CD8-positive, alpha-beta memory T cell (primary cell): ENCODE results near the gene TPRG1. TPM values are rescaled to one million over a fixed set of nuclear protein-coding genes. Genes with fewer than 3 reads are reported as not detected.

ENCODE experiments used
- CTCF ChIA-PET: fragments of 350-600 bp; sonication (Branson Sonifier 250); formaldehyde crosslinking; loops from one replicate; lab custom pipeline; 2021; ENCODE audit warnings: antibody characterized with exemption; lab: Charles Lee
- POLR2A ChIA-PET: fragments of 350-600 bp; sonication (Branson Sonifier 250); formaldehyde crosslinking; loops from one replicate; lab custom pipeline; 2021; ENCODE audit warnings: antibody characterized with exemption; lab: Charles Lee
- DNase-seq, 5 donors: peaks; one replicate each; pipeline versions ENCODE4 v3.0.0 to v3.0.0-alpha.2; 2020 to 2022; ENCODE audit warnings: mixed read lengths in 1 of 5
- H3K27ac ChIP-seq: one replicate; pipeline ENCODE4 v1.7.0; 2013; ENCODE audit warnings: low read depth, mild to moderate bottlenecking, low read length, moderate library complexity
- H3K27me3 ChIP-seq: 2 replicates; pipeline ENCODE4 v1.7.0; 2013; ENCODE audit warnings: low read length, mild to moderate bottlenecking; ENCODE audit not compliant: insufficient read depth, poor library complexity, severe bottlenecking
- H3K36me3 ChIP-seq: 2 replicates; pipeline ENCODE4 v1.7.0; 2013; ENCODE audit warnings: mild to moderate bottlenecking, low read length, moderate library complexity; ENCODE audit not compliant: insufficient read depth
- H3K4me1 ChIP-seq: 2 replicates; pipeline ENCODE4 v1.7.0; 2013; ENCODE audit warnings: mild to moderate bottlenecking, low read length, moderate library complexity; ENCODE audit not compliant: insufficient read depth
- H3K4me3 ChIP-seq: 2 replicates; pipeline ENCODE4 v1.7.0; 2013; ENCODE audit warnings: mild to moderate bottlenecking, low read length
- H3K9me3 ChIP-seq: 2 replicates; pipeline ENCODE4 v1.7.0; 2013; ENCODE audit warnings: mild to moderate bottlenecking, low read length
- H3K27ac Mint-ChIP-seq, 8 donors: one replicate each; pipeline ENCODE4 v1.8.0; 2020 to 2021; ENCODE audit warnings: mixed read lengths in 8 of 8, mild to moderate bottlenecking in 6 of 8, inconsistent platforms in 3 of 8, moderate library complexity in 3 of 8
- H3K27me3 Mint-ChIP-seq, 2 donors: one replicate each; pipeline ENCODE4 v1.8.0; 2020 to 2021; ENCODE audit warnings: mixed read lengths in 2 of 2, mild to moderate bottlenecking in 1 of 2, moderate library complexity in 1 of 2
- H3K36me3 Mint-ChIP-seq, 3 donors: one replicate each; pipeline ENCODE4 v1.8.0; 2020 to 2021; ENCODE audit warnings: mixed read lengths in 3 of 3, inconsistent platforms in 1 of 3, mild to moderate bottlenecking in 1 of 3
- H3K4me1 Mint-ChIP-seq, 3 donors: one replicate each; pipeline ENCODE4 v1.8.0; 2020 to 2021; ENCODE audit warnings: mixed read lengths in 3 of 3, inconsistent platforms in 1 of 3, mild to moderate bottlenecking in 1 of 3
- H3K4me3 Mint-ChIP-seq, 7 donors: one replicate each; pipeline ENCODE4 v1.8.0; 2020 to 2021; ENCODE audit warnings: mixed read lengths in 7 of 7, mild to moderate bottlenecking in 6 of 7, moderate library complexity in 4 of 7, inconsistent platforms in 2 of 7
- H3K9me3 Mint-ChIP-seq, 5 donors: one replicate each; pipeline ENCODE4 v1.8.0; 2020 to 2022; ENCODE audit warnings: mixed read lengths in 5 of 5, mild to moderate bottlenecking in 3 of 5, moderate library complexity in 2 of 5, inconsistent platforms in 1 of 5
- polyA plus RNA-seq: library from polyadenylated mRNA; unstranded; fragments of 300-500 nt; fragmentation: Illumina TruSeq; gene quantifications from one replicate; pipeline ENCODE4 v1.2.3, GENCODE V29; 2021
- total RNA-seq, 2 experiments: library from RNA; stranded (reverse); gene quantifications; one replicate each; pipeline ENCODE4 v1.2.3, GENCODE V29; 2021

The TPRG1 gene
- total and polyA plus RNA-seq, 3 experiments from 2014 or later = 28.6 to 30.5 (median 29.6) TPM

DNA sequence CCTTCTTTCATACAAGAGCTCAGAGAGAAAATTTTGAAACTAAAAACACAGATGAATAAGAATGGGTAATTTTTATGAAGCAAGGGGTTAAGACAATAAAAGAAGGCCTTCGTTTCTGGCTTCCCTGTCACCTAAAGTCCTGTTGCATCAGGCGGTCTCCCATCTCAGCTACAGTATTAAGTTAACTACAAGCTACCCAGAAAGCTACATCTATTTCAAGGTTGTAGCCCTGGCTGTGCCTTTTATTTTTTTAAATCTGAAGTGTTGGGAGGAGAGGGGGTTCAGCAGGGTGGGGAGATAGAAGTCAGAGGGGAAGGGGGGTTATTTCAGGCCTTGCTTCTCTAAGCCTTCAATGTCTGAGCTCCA is 183.3 kb downstream of the TPRG1 start:
- H3K9me3 ChIP-seq = no peaks in the 10 kb centered on the region
- DNase-seq = no peak
- H3K36me3 ChIP-seq = no peaks in the 10 kb centered on the region
- H3K27me3 ChIP-seq = no peaks in the 10 kb centered on the region
- POLR2A ChIA-PET = no interaction called here
- no peaks in the 10 kb centered on the region for H3K9me3 Mint-ChIP-seq
- no peak overlapping the region for H3K27ac ChIP-seq
- H3K4me1 ChIP-seq = peaks cover 24% of the 10 kb centered on the region
- H3K4me1 Mint-ChIP-seq = peaks cover 14 to 38% (median 33%) of the 10 kb centered on the region in 3 donors
- H3K36me3 Mint-ChIP-seq = peaks cover 0 to 3% (median 1%) of the 10 kb centered on the region in 3 donors
- H3K4me3 ChIP-seq = no peak overlapping the region
- no peak overlapping the region for H3K4me3 Mint-ChIP-seq
- H3K27me3 Mint-ChIP-seq = no peaks in the 10 kb centered on the region
- CTCF ChIA-PET = interaction anchor here (0.6 to 1.4 kb wide), 3 partner anchors 15 to 607 kb away, joined by 3 read pairs; no protein-coding TSS in a partner anchor
- peak overlapping the region in 7 of 8 donors; percentile 5 to 88 (median 37) for H3K27ac Mint-ChIP-seq

DNA sequence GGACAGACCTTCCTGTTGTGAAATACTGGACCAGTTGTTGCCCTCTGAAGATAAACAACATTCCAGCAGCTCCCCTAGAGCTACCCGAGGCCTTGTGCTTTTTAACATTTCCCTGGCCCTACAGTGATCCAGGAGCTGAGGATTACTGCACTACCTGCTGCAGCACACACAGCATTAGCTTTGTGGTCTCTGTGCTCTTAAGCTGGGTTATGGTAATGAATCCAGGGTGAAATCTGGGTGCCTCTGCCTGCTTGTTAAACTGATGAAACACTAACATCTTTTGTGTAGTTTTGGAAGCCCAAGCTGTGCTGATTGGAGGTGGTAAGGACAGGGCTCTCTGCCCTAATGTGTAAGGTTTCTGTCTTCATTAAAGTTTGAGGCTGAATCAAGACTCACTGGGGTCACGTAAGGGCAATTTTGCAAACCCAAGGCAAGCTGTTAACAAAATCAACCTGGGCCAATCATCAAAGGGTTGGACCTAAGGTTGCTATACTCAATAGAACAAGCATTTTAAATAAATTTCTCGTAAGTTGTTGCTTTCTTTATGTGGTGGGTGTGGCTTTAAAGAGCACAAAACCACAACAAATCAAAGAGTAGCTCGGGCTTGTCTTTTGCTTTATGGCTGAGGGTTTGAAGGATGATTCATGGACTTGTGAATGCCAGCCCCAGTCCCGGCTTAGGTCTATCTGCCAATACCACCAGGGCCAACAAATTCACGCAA is 183.9 kb downstream of the TPRG1 start:
- ChIA-PET CTCF (interaction anchor here (0.6 to 1.4 kb wide), 5 partner anchors 9 to 606 kb away, joined by 3 read pairs; no protein-coding TSS in a partner anchor), POLR2A (interaction anchor here (0.5 to 1.2 kb wide), 5 partner anchors 24 to 1613 kb away, joined by 3 to 5 read pairs (median 3); no protein-coding TSS in a partner anchor)
- H3K36me3 Mint-ChIP-seq = peaks cover 0 to 4% (median 1%) of the 10 kb centered on the region in 3 donors
- no peak overlapping the region for H3K4me3 ChIP-seq
- peak overlapping the region in 6 of 7 donors; percentile 46 to 64 (median 59) for H3K4me3 Mint-ChIP-seq
- H3K27me3 Mint-ChIP-seq = no peaks in the 10 kb centered on the region
- H3K27ac ChIP-seq = no peak overlapping the region
- H3K36me3 ChIP-seq = no peaks in the 10 kb centered on the region
- H3K4me1 Mint-ChIP-seq = peaks cover 14 to 38% (median 33%) of the 10 kb centered on the region in 3 donors
- no peaks in the 10 kb centered on the region for H3K9me3 Mint-ChIP-seq
- no peaks in the 10 kb centered on the region for H3K27me3 ChIP-seq
- no peaks in the 10 kb centered on the region for H3K9me3 ChIP-seq
- H3K27ac Mint-ChIP-seq = peak overlapping the region; percentile 5 to 95 (median 81)
- H3K4me1 ChIP-seq = peaks cover 24% of the 10 kb centered on the region
- peak in 4 of 5 donors; percentile 1 to 71 (median 68) for DNase-seq

DNA sequence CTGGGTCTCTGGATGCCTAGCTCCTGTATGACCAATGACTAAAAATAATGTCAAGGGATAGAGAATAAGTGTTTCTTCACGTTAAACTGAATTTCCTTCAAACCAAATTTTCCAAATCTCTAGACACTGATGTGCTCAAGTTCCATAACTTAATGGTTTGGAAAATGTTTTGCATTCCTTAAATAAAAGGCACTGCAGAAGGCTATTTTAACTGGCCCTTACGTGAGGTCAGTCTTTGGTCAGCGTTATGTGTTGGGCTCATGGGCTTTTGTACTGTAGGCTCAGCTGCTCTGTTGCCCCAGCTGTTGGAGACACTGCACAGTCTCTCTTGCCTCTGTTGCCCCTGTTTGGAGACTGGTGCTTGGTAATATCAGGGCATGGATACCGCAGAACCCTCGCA is 188.5 kb downstream of the TPRG1 start:
- POLR2A ChIA-PET = no interaction called here
- no peak for DNase-seq
- Mint-ChIP-seq H3K27me3 (no peaks in the 10 kb centered on the region), H3K9me3 (no peaks in the 10 kb centered on the region), H3K36me3 (peaks cover 0 to 4% (median 1%) of the 10 kb centered on the region in 3 donors), H3K4me3 (no peak overlapping the region), H3K27ac (no peak overlapping the region), H3K4me1 (peaks cover 8 to 22% (median 19%) of the 10 kb centered on the region in 3 donors)
- Histone ChIP-seq H3K27me3 (no peaks in the 10 kb centered on the region), H3K27ac (no peak overlapping the region), H3K4me1 (peaks cover 15% of the 10 kb centered on the region), H3K9me3 (no peaks in the 10 kb centered on the region), H3K36me3 (no peaks in the 10 kb centered on the region), H3K4me3 (no peak overlapping the region)
- CTCF ChIA-PET = no interaction called here

DNA sequence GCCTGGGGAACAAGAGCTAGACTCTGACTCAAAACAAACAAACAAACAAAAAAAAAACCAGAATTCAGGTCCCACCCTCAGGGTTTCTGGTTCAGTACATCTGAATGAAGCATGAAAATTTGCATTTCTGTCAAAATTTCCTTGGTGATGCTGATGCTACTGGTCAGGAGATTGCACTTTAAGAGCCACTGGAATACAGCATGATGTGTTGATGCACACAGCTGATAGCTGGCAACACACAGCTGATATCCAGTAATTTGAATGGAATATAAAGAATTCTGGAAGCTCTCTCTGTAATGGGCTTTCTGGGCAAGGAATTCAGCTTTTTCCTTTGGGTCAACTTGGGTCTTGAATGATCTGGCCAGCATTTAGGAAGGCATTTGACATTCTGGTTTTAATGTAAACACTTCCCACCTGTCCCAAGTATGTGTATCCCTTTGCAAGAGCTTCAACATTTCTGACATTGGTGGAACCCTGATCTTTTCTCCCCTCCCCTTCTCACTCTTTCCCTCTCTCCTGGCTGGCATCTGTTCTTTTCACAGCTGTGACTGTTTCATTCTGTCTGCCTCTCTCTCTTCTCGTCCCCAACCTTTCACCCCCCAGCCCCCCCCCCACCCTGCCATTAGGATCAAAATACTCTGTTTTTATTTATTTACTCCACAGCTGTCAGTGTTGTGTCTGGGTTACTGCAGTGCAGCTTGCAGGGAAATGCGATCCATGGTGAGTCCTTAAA is 189.5 kb downstream of the TPRG1 start:
- Histone ChIP-seq H3K4me3 (no peak overlapping the region), H3K27ac (no peak overlapping the region), H3K9me3 (no peaks in the 10 kb centered on the region), H3K27me3 (no peaks in the 10 kb centered on the region), H3K36me3 (no peaks in the 10 kb centered on the region), H3K4me1 (peaks cover 5% of the 10 kb centered on the region)
- Mint-ChIP-seq H3K27ac (no peak overlapping the region), H3K9me3 (no peaks in the 10 kb centered on the region), H3K4me1 (peaks cover 0 to 12% (median 9%) of the 10 kb centered on the region in 3 donors), H3K4me3 (no peak overlapping the region), H3K36me3 (peaks cover 0 to 4% (median 1%) of the 10 kb centered on the region in 3 donors), H3K27me3 (no peaks in the 10 kb centered on the region)
- ChIA-PET POLR2A (no interaction called here), CTCF (no interaction called here)
- DNase-seq = no peak

DNA sequence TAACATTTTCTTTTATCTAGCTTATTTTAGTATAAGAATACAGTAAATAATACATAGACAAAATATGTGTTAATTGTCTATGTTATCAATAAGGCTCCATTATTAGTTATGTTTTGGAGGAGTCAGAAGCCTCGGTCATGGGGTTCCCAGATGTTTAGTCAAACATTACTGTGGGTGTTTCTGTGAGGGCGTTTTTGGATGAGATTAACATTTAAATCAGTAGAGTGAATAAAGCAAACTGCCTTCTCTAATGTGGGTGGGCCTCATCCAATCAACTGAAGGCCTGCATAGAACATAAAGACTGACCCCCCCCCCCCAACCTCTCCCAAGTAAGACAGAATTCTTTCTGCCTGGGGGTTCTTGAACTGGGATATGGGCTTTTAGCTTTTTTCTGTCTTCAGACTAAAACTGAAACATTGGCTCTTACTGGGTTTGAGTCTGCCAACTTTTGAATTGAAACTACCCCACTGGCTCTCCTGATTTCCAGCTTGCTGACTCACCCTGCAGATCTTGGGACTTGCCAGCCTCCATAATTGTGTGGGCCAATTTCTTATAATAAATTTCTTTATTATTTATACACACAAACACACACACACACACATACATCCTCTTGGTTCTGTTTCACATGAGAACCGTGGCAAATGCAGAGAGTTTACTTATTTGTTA is 192.0 kb downstream of the TPRG1 start:
- POLR2A ChIA-PET = no interaction called here
- H3K36me3 ChIP-seq = no peaks in the 10 kb centered on the region
- DNase-seq = no peak
- H3K27me3 Mint-ChIP-seq = no peaks in the 10 kb centered on the region
- no peaks in the 10 kb centered on the region for H3K27me3 ChIP-seq
- CTCF ChIA-PET = no interaction called here
- no peaks in the 10 kb centered on the region for H3K4me1 ChIP-seq
- no peak overlapping the region for H3K4me3 Mint-ChIP-seq
- H3K4me3 ChIP-seq = no peak overlapping the region
- H3K36me3 Mint-ChIP-seq = peaks cover 0 to 4% (median 1%) of the 10 kb centered on the region in 3 donors
- H3K9me3 Mint-ChIP-seq = no peaks in the 10 kb centered on the region
- H3K27ac Mint-ChIP-seq = no peak overlapping the region
- H3K27ac ChIP-seq = no peak overlapping the region
- no peaks in the 10 kb centered on the region for H3K9me3 ChIP-seq
- H3K4me1 Mint-ChIP-seq = no peaks in the 10 kb centered on the region

DNA sequence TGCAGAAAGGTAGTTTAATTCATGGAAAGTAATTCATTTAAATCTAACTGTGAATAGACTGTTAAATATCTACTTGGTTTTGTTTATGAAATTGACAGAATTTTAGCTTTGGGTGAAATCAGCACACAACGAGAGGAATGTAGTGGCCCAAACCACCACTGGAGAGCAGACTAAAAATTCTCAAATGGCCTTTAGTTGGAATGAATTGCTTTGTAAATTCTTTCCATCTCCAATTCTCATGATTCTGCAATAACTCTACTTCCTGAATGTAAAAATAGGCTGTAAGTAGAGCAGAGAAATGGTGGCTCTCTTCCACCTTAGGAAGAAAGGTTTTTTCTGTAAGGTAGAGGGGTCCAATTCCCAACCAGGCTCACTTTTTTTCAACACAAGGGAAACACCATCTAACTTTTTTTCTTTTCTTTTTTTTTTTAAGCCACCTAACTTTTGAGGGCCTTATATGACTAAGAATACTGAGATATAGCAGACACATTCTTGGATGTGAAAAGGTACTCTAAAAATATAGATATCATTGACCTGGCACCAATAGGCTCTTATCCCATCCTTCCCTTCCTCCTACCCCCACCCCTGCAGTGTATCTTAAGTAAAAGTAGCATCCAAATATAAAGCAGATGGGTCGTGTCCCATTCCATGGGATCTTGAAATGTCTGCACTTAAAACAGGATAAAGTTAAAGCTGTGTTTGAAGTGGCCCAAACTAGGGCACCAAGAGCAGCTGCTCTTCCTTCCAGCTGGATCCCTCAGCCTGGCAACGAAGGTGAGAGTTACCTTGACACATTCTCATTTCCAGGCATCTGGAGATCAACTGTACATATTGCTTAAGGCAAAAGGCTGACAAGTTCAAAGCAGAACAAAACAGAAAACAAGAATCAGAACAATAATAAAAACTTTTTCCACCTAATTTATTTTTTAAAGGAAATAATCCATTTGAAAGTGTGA is 194.1 kb downstream of the TPRG1 start:
- Histone ChIP-seq H3K36me3 (no peaks in the 10 kb centered on the region), H3K27ac (no peak overlapping the region), H3K4me3 (no peak overlapping the region), H3K27me3 (no peaks in the 10 kb centered on the region), H3K4me1 (no peaks in the 10 kb centered on the region), H3K9me3 (no peaks in the 10 kb centered on the region)
- DNase-seq = no peak
- POLR2A ChIA-PET = interaction anchor here (1.1 kb wide), 1 partner anchor 19 kb away, joined by 4 read pairs; no protein-coding TSS in a partner anchor
- no peaks in the 10 kb centered on the region for H3K27me3 Mint-ChIP-seq
- peak overlapping the region in 1 of 8 donors; percentile 8 for H3K27ac Mint-ChIP-seq
- H3K9me3 Mint-ChIP-seq = no peaks in the 10 kb centered on the region
- no peaks in the 10 kb centered on the region for H3K4me1 Mint-ChIP-seq
- no peak overlapping the region for H3K4me3 Mint-ChIP-seq
- H3K36me3 Mint-ChIP-seq = peaks cover 0 to 7% (median 0%) of the 10 kb centered on the region in 3 donors
- CTCF ChIA-PET = no interaction called here

DNA sequence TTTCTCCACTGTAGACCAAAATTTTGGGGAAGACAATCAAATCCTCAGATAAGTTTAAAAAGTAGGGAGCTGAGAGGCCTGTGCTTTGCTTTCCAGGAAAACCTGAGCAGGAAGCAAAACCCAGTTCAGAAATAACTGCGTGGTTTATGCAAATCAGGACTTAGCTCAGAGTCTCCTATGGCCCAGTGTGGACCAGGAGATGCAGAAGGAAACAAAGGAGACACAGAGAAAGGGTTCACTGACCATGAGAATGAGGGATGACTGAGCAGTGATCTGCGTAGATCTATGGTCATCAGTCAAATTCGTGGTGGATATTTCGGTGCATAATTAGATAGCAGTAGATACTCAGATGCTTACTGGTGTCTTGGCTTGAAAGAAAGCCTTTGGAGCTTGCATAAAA is 196.6 kb downstream of the TPRG1 start:
- Histone ChIP-seq H3K4me1 (no peaks in the 10 kb centered on the region), H3K27me3 (no peaks in the 10 kb centered on the region), H3K36me3 (no peaks in the 10 kb centered on the region), H3K9me3 (no peaks in the 10 kb centered on the region), H3K27ac (no peak overlapping the region), H3K4me3 (no peak overlapping the region)
- Mint-ChIP-seq H3K4me3 (no peak overlapping the region), H3K27me3 (peaks cover 0 to 2% of the 10 kb centered on the region in 2 donors), H3K4me1 (peaks cover 5 to 15% (median 9%) of the 10 kb centered on the region in 3 donors), H3K36me3 (peaks cover 0 to 7% (median 0%) of the 10 kb centered on the region in 3 donors), H3K9me3 (no peaks in the 10 kb centered on the region), H3K27ac (no peak overlapping the region)
- ChIA-PET POLR2A (no interaction called here), CTCF (no interaction called here)
- no peak for DNase-seq
